ENCODE data around the gene EIF3L. TPM values are rescaled to one million over a fixed set of nuclear protein-coding genes. Genes with fewer than 3 reads are reported as not detected.

EIF3L gene
- total RNA-seq, 4 donors from 2014 or later = 379 to 589 (median 576) TPM

DNA sequence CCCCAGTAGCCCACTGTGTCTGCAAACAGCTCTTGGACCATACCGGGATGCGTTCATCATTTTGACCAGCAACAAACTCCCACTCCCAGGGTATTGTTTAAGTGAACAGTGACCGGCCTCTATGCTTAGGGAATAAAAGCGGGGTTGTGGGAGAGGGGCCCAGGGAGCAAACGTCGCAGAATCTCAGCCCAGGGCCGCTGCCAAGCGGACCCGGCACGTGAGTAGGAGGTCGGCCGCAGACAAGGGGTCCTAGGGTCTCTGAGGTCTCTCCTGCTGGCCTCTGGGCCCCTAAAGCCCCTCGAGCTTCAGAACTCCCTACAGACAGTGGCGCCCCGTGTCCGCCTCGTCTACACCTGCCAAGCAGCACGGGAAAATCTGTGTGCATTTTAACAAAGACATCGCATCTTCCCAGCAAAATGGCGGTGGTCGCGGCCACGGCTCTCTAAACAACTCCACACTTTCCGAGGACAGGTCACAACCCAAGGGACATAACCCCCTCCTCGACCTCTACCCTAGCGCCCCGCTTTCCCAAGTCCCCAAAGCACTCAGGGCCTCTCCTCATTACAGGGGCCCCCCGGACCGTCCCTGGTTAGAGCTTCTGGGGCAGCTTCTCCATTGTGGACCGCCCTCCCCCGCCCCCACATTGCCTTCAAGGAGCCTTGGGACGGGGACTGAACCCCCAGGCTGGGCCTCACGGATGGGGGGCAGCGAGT, 45.4 kb upstream of the EIF3L start:
- 55% methylated on average over 33 of the region's 34 CpGs for WGBS
- TF ChIP-seq POLR2AphosphoS5 (IDR thresholded peaks at IDR 0.05) = no peak
- no peak for TF ChIP-seq EP300 (IDR thresholded peaks at IDR 0.05)
- TF ChIP-seq, protein P1, sequence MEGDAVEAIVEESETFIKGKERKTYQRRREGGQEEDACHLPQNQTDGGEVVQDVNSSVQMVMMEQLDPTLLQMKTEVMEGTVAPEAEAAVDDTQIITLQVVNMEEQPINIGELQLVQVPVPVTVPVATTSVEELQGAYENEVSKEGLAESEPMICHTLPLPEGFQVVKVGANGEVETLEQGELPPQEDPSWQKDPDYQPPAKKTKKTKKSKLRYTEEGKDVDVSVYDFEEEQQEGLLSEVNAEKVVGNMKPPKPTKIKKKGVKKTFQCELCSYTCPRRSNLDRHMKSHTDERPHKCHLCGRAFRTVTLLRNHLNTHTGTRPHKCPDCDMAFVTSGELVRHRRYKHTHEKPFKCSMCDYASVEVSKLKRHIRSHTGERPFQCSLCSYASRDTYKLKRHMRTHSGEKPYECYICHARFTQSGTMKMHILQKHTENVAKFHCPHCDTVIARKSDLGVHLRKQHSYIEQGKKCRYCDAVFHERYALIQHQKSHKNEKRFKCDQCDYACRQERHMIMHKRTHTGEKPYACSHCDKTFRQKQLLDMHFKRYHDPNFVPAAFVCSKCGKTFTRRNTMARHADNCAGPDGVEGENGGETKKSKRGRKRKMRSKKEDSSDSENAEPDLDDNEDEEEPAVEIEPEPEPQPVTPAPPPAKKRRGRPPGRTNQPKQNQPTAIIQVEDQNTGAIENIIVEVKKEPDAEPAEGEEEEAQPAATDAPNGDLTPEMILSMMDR (IDR thresholded peaks at IDR 0.05) = no peak
- no peak for TF ChIP-seq POLR2A (IDR thresholded peaks at IDR 0.05)
- peak overlapping the region; percentile 75 for H3K4me3 ChIP-seq
- H3K27ac ChIP-seq = no peak overlapping the region
- no peaks in the 10 kb centered on the region for H3K9me3 ChIP-seq
- no peaks in the 10 kb centered on the region for H3K27me3 ChIP-seq
- peaks cover 62% of the 10 kb centered on the region for H3K4me1 ChIP-seq
- no peaks in the 10 kb centered on the region for H3K36me3 ChIP-seq
- DNase-seq (ENCODE audit: low spot score in 2 of 2) = no peak

GRCh38 chr22:37804352-37804880, 44.8 kb upstream of the EIF3L start:
- H3K9me3 ChIP-seq = no peaks in the 10 kb centered on the region
- TF ChIP-seq POLR2A (IDR thresholded peaks at IDR 0.05) (no peak), POLR2AphosphoS5 (IDR thresholded peaks at IDR 0.05) (no peak), EP300 (IDR thresholded peaks at IDR 0.05) (no peak)
- TF ChIP-seq, protein P1 (IDR thresholded peaks at IDR 0.05) = no peak
- no peak for DNase-seq (ENCODE audit: low spot score in 2 of 2)
- H3K27ac ChIP-seq = peak overlapping the region; percentile 91
- 5% methylated on average over 10 of the region's 29 CpGs for WGBS
- no peaks in the 10 kb centered on the region for H3K27me3 ChIP-seq
- peaks cover 67% of the 10 kb centered on the region for H3K4me1 ChIP-seq
- no peaks in the 10 kb centered on the region for H3K36me3 ChIP-seq
- peak overlapping the region; percentile 75 for H3K4me3 ChIP-seq

DNA sequence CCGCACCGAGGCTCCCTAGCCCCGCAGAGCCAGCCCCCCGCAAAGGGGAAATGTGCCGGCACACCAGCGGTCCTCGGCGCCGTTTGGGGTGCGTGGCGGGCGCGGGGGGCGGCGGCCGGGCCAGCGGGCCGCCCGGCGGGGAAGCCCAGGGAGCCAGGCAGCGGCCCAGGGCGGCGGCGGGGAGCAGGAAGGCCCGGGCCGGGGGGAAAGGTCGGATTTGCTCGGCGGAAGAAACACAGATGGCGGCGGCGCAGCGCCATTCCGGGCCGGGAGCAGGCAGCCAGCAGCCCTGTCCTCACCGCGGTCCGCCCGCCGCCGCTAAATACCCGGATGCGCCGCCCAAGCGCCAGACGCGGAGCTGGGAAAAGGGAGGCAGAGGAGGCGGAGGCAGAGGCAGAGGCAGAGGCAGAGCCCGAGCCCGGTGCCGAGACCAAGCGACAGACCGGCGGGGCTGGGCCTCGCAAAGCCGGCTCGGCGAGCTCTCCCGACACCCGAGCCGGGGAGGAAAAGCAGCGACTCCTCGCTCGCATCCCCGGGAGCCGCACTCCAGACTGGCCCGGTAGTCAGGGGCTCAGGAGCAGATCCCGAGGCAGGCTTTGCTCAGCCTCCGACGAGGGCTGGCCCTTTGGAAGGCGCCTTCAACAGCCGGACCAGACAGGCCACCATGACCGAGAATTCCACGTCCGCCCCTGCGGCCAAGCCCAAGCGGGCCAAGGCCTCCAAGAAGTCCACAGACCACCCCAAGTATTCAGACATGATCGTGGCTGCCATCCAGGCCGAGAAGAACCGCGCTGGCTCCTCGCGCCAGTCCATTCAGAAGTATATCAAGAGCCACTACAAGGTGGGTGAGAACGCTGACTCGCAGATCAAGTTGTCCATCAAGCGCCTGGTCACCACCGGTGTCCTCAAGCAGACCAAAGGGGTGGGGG, 44.1 kb upstream of the EIF3L start:
- Histone ChIP-seq H3K27ac (peak overlapping the region; percentile 91), H3K36me3 (no peaks in the 10 kb centered on the region), H3K9me3 (no peaks in the 10 kb centered on the region), H3K4me3 (peak overlapping the region; percentile 75), H3K4me1 (peaks cover 69% of the 10 kb centered on the region), H3K27me3 (no peaks in the 10 kb centered on the region)
- peak; percentile 94 to 96 for DNase-seq (ENCODE audit: low spot score in 2 of 2)
- peak in 2 of 3 donors; percentile 75 to 94 for TF ChIP-seq POLR2AphosphoS5 (IDR thresholded peaks at IDR 0.05)
- no peak for TF ChIP-seq EP300 (IDR thresholded peaks at IDR 0.05)
- TF ChIP-seq POLR2A (IDR thresholded peaks at IDR 0.05) = peak; percentile 13 to 64
- 10% methylated on average over 4 of the region's 87 CpGs for WGBS

- no peaks in the 10 kb centered on the region for H3K9me3 ChIP-seq
- DNase-seq (ENCODE audit: low spot score in 2 of 2) = no peak
- no peaks in the 10 kb centered on the region for H3K36me3 ChIP-seq
- no peaks in the 10 kb centered on the region for H3K27me3 ChIP-seq
- TF ChIP-seq POLR2A (IDR thresholded peaks at IDR 0.05) (no peak), POLR2AphosphoS5 (IDR thresholded peaks at IDR 0.05) (no peak), EP300 (IDR thresholded peaks at IDR 0.05) (no peak)
- TF ChIP-seq, protein P1 (IDR thresholded peaks at IDR 0.05) = no peak
- H3K4me3 ChIP-seq = peak overlapping the region; percentile 75
- WGBS = 20% methylated on average over 10 of the region's 10 CpGs
- H3K27ac ChIP-seq = peak overlapping the region; percentile 91
- H3K4me1 ChIP-seq = peaks cover 69% of the 10 kb centered on the region
Measured at GRCh38 chr22:37805810-37806277, 43.4 kb upstream of the EIF3L start.

DNA sequence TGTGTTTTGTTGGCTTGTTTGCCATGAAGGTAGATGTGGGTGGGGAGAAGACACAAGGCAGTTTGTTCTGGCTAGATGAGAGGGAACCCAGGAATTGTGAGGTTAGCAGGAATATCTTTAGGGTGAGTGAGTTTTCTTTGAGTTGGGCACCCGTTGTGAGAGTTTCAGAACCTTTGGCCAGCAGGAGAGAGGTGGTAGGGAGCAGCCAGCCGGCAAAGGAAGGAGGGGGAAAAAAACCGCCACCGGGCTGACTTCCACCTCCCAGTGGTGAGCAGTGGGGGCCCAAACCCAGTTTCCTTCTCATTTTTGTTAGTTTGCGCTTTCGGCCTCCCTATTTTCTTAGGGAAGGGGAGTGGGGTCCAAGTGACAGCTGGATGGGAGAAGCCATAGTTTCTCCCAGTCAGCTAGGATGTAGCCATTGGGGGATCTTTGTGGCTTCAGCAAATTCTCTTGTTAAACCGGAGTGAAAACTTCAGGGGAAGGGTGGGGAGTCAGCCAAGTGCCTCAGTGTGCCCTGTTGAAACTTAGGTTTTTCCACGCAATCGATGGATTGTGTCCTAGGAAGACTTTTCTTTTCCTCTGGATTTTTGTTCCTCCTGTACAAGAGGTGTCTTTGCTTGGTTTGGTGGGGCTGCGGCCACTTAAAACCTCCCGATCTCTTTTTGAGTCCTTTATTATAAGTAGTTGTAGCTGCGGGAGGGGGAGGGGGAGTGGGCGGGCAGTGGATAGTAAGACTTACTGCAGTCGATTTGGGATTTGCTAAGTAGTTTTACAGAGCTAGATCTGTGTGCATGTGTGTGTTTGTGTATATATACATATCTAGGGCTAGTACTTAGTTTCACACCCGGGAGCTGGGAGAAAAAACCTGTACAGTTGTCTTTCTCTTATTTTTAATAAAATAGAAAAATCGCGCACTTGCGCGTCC, 42.5 kb upstream of the EIF3L start:
- 1% methylated on average over 19 of the region's 19 CpGs for WGBS
- Histone ChIP-seq H3K9me3 (no peaks in the 10 kb centered on the region), H3K4me1 (peaks cover 69% of the 10 kb centered on the region), H3K27ac (peak overlapping the region; percentile 91), H3K4me3 (peak overlapping the region; percentile 75), H3K27me3 (no peaks in the 10 kb centered on the region), H3K36me3 (no peaks in the 10 kb centered on the region)
- DNase-seq (ENCODE audit: low spot score in 2 of 2) = no peak
- no peak for TF ChIP-seq POLR2A (IDR thresholded peaks at IDR 0.05)
- TF ChIP-seq, protein P1 (IDR thresholded peaks at IDR 0.05) = no peak
- TF ChIP-seq EP300 (IDR thresholded peaks at IDR 0.05) = no peak
- TF ChIP-seq POLR2AphosphoS5 (IDR thresholded peaks at IDR 0.05) = no peak

Measured in suprapubic skin (tissue), 4 donors.